Psoas muscle (tissue), 8 donors: ENCODE results near the gene UBE2QL1. TPM values are rescaled to one million over a fixed set of nuclear protein-coding genes. Genes with fewer than 3 reads are reported as not detected.
A peak's percentile ranks its signal among the peaks of the same experiment; 100 is the strongest.

ENCODE experiments used
- ATAC-seq, 4 donors: fragments of 200-7000 bp; cut with Tn5 transposase; one replicate each; pipeline ENCODE4 v1.9.1; 2020; ENCODE audit warnings: moderate library complexity in 3 of 4, mild to moderate bottlenecking in 2 of 4
- DNase-seq, 2 donors: peaks; one replicate each; pipeline ENCODE4 v3.0.0-alpha.2; 2020
- H3K27ac ChIP-seq: fragments of 200-600 bp; one replicate; pipeline ENCODE4 v1.8.0; 2022
- H3K27me3 ChIP-seq, 3 donors: fragments of 200-600 bp in 1 of 3; one replicate each; pipeline versions ENCODE4 v1.6.1 to v1.8.0; 2013 to 2022; ENCODE audit warnings: low read length in 2 of 3, mild to moderate bottlenecking in 2 of 3, moderate library complexity in 1 of 3; ENCODE audit not compliant: insufficient read depth in 3 of 3
- H3K36me3 ChIP-seq, 2 donors: fragments of 200-600 bp in 1 of 2; one replicate each; pipeline versions ENCODE4 v1.6.1 to v1.8.0; 2013 to 2022; ENCODE audit warnings: low read depth in 1 of 2, mild to moderate bottlenecking in 1 of 2, moderate library complexity in 1 of 2; ENCODE audit not compliant: insufficient read depth in 1 of 2
- H3K4me1 ChIP-seq: fragments of 200-600 bp; one replicate; pipeline ENCODE4 v1.8.0; 2022
- H3K4me3 ChIP-seq: fragments of 200-600 bp; one replicate; pipeline ENCODE4 v1.8.0; 2022; ENCODE audit warnings: mild to moderate bottlenecking
- H3K9me3 ChIP-seq: fragments of 200-600 bp; one replicate; pipeline ENCODE4 v1.8.0; 2022
- CTCF ChIP-seq: fragments of 200-600 bp; IDR thresholded peaks from one replicate; pipeline ENCODE4 v1.8.0; 2022; ENCODE audit warnings: antibody characterized with exemption
- WGBS, 3 donors: extraction: QIAGEN DNeasy Blood & Tissue Kit; methylation state at CpG; one replicate each; pipeline versions ENCODE4 v1.1.6 to v1.1.7; 2013; 5-methylcytosine and 5-hydroxymethylcytosine counted together
- intact Hi-C, 2 donors: fragments of 100-400 bp; cut with DNase I; formaldehyde crosslinking; loops; one replicate each; pipeline versions ENCODE4 v1.11.0 to v1.14.2; 2022
- polyA plus RNA-seq, 3 donors: library from polyadenylated mRNA; stranded (reverse); fragments of 200-250 nt; gene quantifications; one replicate each; pipeline ENCODE4 v1.2.3, GENCODE V29; 2013
- total RNA-seq, 4 donors: library from RNA; stranded (reverse); fragmentation: NEBNext Ultra II Directional in 2 of 4; extraction: Animal tissue kit (Norgen Biotek cat#: 25700) in 2 of 4; gene quantifications; one replicate each; pipeline versions ENCODE4 v1.2.1 to v1.2.4, GENCODE V29; 2021 to 2023
- donor health status: healthy with polysubstance abuse.
- donor health status: DM: no; HTN: no; CAD: no; lungs with moderate emphysema.
- donor health status: Bipolar disorder and iron deficiency.
- donor health status: healthy.
- donor health status: DM: yes; HTN: yes; CAD: no.
- donor health status: DM: no; HTN: no; CAD: no.
- donor health status: DM: no; HTN: no; CAD: no.
- donor health status: DM: yes; HTN: yes; CAD: no.

UBE2QL1 gene
- total and polyA plus RNA-seq, 7 donors, result 3.2 to 96.2 (median 20.9) TPM

- H3K9me3 ChIP-seq, result no peaks in the 10 kb centered on the region
- H3K27me3 ChIP-seq, result no peaks in the 10 kb centered on the region
- peaks cover 0 to 14% of the 10 kb centered on the region in 2 donors for H3K36me3 ChIP-seq
- intact Hi-C loops, result loop anchor here in 1 of 2 donors (5.0 kb wide), 1 partner anchor 32 kb away; no protein-coding TSS in a partner anchor
- H3K4me1 ChIP-seq, result peaks cover 33% of the 10 kb centered on the region
- peak in 1 of 4 donors; percentile 4 for ATAC-seq
- WGBS, 3 donors, result 66 to 89% (median 76%) methylated on average over 10 of the region's 10 CpGs
- H3K27ac ChIP-seq, result peak overlapping the region; percentile 53
- H3K4me3 ChIP-seq, result no peak overlapping the region
- no peak for TF ChIP-seq CTCF
- DNase-seq, result no peak
Observed at GRCh38 chr5:6489643-6490185, 41.1 kb downstream of the UBE2QL1 start.

- peaks cover 0 to 14% of the 10 kb centered on the region in 2 donors for H3K36me3 ChIP-seq
- no peaks in the 10 kb centered on the region for H3K9me3 ChIP-seq
- H3K4me3 ChIP-seq, result no peak overlapping the region
- WGBS, 3 donors, result 41 to 55% (median 49%) methylated on average over 9 of the region's 9 CpGs
- no peaks in the 10 kb centered on the region for H3K27me3 ChIP-seq
- intact Hi-C loops, result loop anchor here in 1 of 2 donors (5.0 kb wide), 1 partner anchor 33 kb away; no protein-coding TSS in a partner anchor
- ATAC-seq, result peak; percentile 71 to 83 (median 76)
- TF ChIP-seq CTCF, result no peak
- H3K4me1 ChIP-seq, result peaks cover 33% of the 10 kb centered on the region
- peak overlapping the region; percentile 53 for H3K27ac ChIP-seq
- no peak for DNase-seq
Observed at GRCh38 chr5:6490246-6490645, 41.6 kb downstream of the UBE2QL1 start.

GRCh38 chr5:6490693-6491092 lies 42.0 kb downstream of the UBE2QL1 start:
- Histone ChIP-seq H3K9me3 (no peaks in the 10 kb centered on the region), H3K4me3 (no peak overlapping the region), H3K27ac (peak overlapping the region; percentile 1), H3K27me3 (no peaks in the 10 kb centered on the region), H3K36me3 (peaks cover 0 to 14% of the 10 kb centered on the region in 2 donors), H3K4me1 (peaks cover 35% of the 10 kb centered on the region)
- intact Hi-C loops, result loop anchor here in 1 of 2 donors (5.0 kb wide), 1 partner anchor 33 kb away; no protein-coding TSS in a partner anchor
- DNase-seq (no peak), ATAC-seq (peak in 2 of 4 donors; percentile 19 to 30)
- WGBS, 3 donors, result 22 to 44% (median 24%) methylated on average over 3 of the region's 3 CpGs
- TF ChIP-seq CTCF, result no peak

GRCh38 chr5:6491196-6491918 lies 42.7 kb downstream of the UBE2QL1 start:
- Histone ChIP-seq H3K9me3 (no peaks in the 10 kb centered on the region), H3K27me3 (no peaks in the 10 kb centered on the region), H3K36me3 (peaks cover 0 to 14% of the 10 kb centered on the region in 2 donors), H3K4me3 (no peak overlapping the region), H3K27ac (peak overlapping the region; percentile 11), H3K4me1 (peaks cover 37% of the 10 kb centered on the region)
- ATAC-seq (no peak), DNase-seq (no peak)
- intact Hi-C loops, result loop anchor here in 1 of 2 donors (5.0 kb wide), 1 partner anchor 34 kb away; no protein-coding TSS in a partner anchor
- TF ChIP-seq CTCF, result no peak
- 56 to 61% (median 61%) methylated on average over 32 of the region's 32 CpGs for WGBS, 3 donors
